Thyroid gland (tissue), 4 donors: ENCODE measurements around the gene GCNT1.

Experiments
- POLR2A ChIP-seq, 2 donors: fragments of 450-650 bp; IDR thresholded peaks; one replicate each; pipeline ENCODE4 v1.6.1; 2017; ENCODE audit warnings: antibody characterized with exemption in 2 of 2, mild to moderate bottlenecking in 2 of 2, moderate library complexity in 1 of 2
- TF ChIP-seq, protein P1 (sequence below), 6 experiments: fragments of 200-600 bp in 3 of 6; fragments of 450-650 bp in 3 of 6; sonication (generic) in 3 of 6; IDR thresholded peaks; one replicate each; pipeline ENCODE4 v1.5.1; 2016 to 2019; ENCODE audit warnings: antibody characterized with exemption in 6 of 6, mild to moderate bottlenecking in 2 of 6, inconsistent platforms in 1 of 6, moderate library complexity in 1 of 6

DNA sequence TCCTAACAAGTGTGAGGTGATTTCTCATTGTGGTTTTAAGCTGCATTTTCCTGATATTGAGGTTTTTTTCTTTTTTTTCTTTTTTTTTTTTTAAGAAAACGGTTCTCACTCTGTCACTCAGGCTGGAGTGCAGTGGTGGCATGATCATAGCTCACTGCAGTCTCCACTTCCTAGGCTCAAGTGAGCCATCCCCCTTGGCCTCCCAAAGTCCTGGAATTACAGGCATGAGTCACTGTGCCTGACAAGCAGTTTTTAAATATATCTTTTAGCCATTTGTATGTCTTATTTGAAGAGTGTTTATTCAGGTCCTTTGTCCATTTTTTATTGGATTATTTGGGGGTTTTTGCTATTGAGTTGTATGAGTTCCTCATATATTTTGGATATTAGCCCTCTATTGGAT, 53.8 kb downstream of the GCNT1 start:
- TF ChIP-seq, protein P1, sequence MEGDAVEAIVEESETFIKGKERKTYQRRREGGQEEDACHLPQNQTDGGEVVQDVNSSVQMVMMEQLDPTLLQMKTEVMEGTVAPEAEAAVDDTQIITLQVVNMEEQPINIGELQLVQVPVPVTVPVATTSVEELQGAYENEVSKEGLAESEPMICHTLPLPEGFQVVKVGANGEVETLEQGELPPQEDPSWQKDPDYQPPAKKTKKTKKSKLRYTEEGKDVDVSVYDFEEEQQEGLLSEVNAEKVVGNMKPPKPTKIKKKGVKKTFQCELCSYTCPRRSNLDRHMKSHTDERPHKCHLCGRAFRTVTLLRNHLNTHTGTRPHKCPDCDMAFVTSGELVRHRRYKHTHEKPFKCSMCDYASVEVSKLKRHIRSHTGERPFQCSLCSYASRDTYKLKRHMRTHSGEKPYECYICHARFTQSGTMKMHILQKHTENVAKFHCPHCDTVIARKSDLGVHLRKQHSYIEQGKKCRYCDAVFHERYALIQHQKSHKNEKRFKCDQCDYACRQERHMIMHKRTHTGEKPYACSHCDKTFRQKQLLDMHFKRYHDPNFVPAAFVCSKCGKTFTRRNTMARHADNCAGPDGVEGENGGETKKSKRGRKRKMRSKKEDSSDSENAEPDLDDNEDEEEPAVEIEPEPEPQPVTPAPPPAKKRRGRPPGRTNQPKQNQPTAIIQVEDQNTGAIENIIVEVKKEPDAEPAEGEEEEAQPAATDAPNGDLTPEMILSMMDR (IDR thresholded peaks at IDR 0.05), result no peak
- no peak for TF ChIP-seq POLR2A (IDR thresholded peaks at IDR 0.05)
